Epithelial cell of proximal tubule (primary cell): ENCODE data around the gene RAB9B. TPM values are rescaled to one million over a fixed set of nuclear protein-coding genes. Genes with fewer than 3 reads are reported as not detected.
"Not testable (repeated sequence)": the region's sequence is repeated elsewhere in the genome, so short reads cannot be mapped to it uniquely, and the experiment has no call there.

Experiments
- DNase-seq: peaks from one replicate; pipeline ENCODE4 v3.0.0-alpha.2; 2011; ENCODE audit warnings: low read depth
- H3K4me3 ChIP-seq: 2 replicates; pipeline ENCODE4 v1.5.1; 2011; ENCODE audit warnings: low read depth, mild to moderate bottlenecking, low read length
- CTCF ChIP-seq: conservative IDR thresholded peaks from 2 replicates; pipeline ENCODE4 v1.5.1; 2012; ENCODE audit warnings: low read depth, mild to moderate bottlenecking, low read length
- total RNA-seq: library from RNA; depleted of rRNA; stranded (reverse); fragments of >200 nt; gene quantifications from 2 replicates; pipeline ENCODE4 v1.2.3, GENCODE V29; 2015

Gene RAB9B
- total RNA-seq, 1 donor from 2014 or later, result 0.40 TPM

GRCh38 chrX:103830848-103831247 lies 1.2 kb downstream of the RAB9B start:
- H3K4me3 ChIP-seq, result no peak overlapping the region
- DNase-seq, result no peak
- no peak for TF ChIP-seq CTCF

GRCh38 chrX:103828529-103828928 lies 3.5 kb downstream of the RAB9B start:
- DNase-seq, result no peak
- no peak for TF ChIP-seq CTCF
- no peak overlapping the region for H3K4me3 ChIP-seq

GRCh38 chrX:103825881-103826280 lies 6.2 kb downstream of the RAB9B start:
- no peak overlapping the region for H3K4me3 ChIP-seq
- TF ChIP-seq CTCF, result no peak
- DNase-seq, result no peak

- no peak for DNase-seq
- no peak overlapping the region for H3K4me3 ChIP-seq
- TF ChIP-seq CTCF, result no peak
Measured at GRCh38 chrX:103823591-103823990, 8.5 kb downstream of the RAB9B start.

- H3K4me3 ChIP-seq, DNase-seq: not testable (repeated sequence)
Measured at GRCh38 chrX:103820802-103821201, 11.3 kb downstream of the RAB9B start.

- TF ChIP-seq CTCF, result no peak
Measured at GRCh38 chrX:103818842-103819619, 13.0 kb downstream of the RAB9B start.

GRCh38 chrX:103817502-103817901 lies 14.6 kb downstream of the RAB9B start:
- no peak overlapping the region for H3K4me3 ChIP-seq
- peak; percentile 52 for TF ChIP-seq CTCF
- no peak for DNase-seq

More at GRCh38 chrX:103818842-103819619, 13.0 kb downstream of the RAB9B start:
- H3K4me3 ChIP-seq, result no peak overlapping the region
- DNase-seq, result no peak

GRCh38 chrX:103817101-103817500 lies 15.0 kb downstream of the RAB9B start:
- not testable (repeated sequence) for DNase-seq, H3K4me3 ChIP-seq
